ENCODE data around the gene ANGPTL2. TPM values are rescaled to one million over a fixed set of nuclear protein-coding genes. Genes with fewer than 3 reads are reported as not detected.
A peak's percentile ranks its signal among the peaks of the same experiment; 100 is the strongest.

Gene ANGPTL2
- total RNA-seq, 1 experiment from 2014 or later = 5.1 TPM

DNA sequence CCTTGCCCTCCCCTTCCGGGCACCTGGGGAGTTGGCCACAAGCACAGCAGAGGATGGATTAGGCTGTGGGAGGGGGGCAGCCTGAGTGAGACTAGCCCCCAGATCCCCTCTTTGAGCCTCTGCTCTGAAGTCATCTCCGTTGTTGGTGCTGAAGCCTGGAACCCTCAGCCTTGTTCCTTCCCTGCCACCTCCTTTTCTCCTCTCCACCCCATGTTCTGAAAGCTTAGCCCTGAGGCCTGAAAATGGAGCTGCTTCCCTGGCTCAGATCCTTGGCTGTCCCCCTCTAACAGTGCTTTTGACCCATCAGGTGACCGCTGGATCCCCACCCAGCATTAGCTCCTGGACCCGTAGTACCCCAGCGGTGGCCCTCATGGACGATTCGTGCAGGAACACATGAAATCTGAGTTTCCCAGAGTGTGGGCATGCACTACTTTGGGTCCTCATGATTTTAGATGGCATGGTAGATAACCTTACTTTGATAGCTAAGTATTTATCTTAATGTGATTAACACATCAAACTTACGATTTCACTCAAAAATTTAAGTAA, 21.6 kb upstream of the ANGPTL2 start:
- DNase-seq = no peak
- Histone ChIP-seq H3K9ac (ENCODE audit: extremely low read depth, insufficient read length, low read length) (no peak overlapping the region), H2AK5ac (ENCODE audit: insufficient read length, low read length) (no peak overlapping the region), H4K8ac (replicated peaks; ENCODE audit: insufficient read length, low read depth, low read length) (no peak overlapping the region), H2BK20ac (ENCODE audit: low read depth, low read length, poor library complexity, severe bottlenecking) (no peak overlapping the region), H3K79me2 (ENCODE audit: insufficient read depth, low read length) (no peaks in the 10 kb centered on the region), H3K14ac (ENCODE audit: insufficient read depth, low read length) (no peak overlapping the region), H2BK12ac (ENCODE audit: insufficient read length, low read depth, low read length) (no peak overlapping the region), H2BK5ac (ENCODE audit: insufficient read length, low read length) (no peak overlapping the region), H3K4me2 (ENCODE audit: insufficient read depth, insufficient read length, low read length) (no peak overlapping the region), H3K23ac (ENCODE audit: insufficient read length, low read depth, low read length) (no peak overlapping the region), H4K91ac (ENCODE audit: insufficient read length, low read depth, low read length) (no peak overlapping the region), H3K27me3 (ENCODE audit: insufficient read depth, low read length) (no peaks in the 10 kb centered on the region), H4K5ac (ENCODE audit: insufficient read length, low read depth, low read length) (no peak overlapping the region), H3K56ac (ENCODE audit: insufficient read length, low read depth, low read length) (no peak overlapping the region), H3K79me1 (ENCODE audit: insufficient read depth, low read depth, low read length, poor library complexity, severe bottlenecking) (no peaks in the 10 kb centered on the region), H3K23me2 (ENCODE audit: insufficient read length, low read depth, low read length, poor library complexity, severe bottlenecking) (no peaks in the 10 kb centered on the region), H2BK120ac (ENCODE audit: low read depth, low read length, poor library complexity, severe bottlenecking) (no peak overlapping the region), H3K4ac (ENCODE audit: low read depth, low read length) (no peak overlapping the region), H3K27ac (ENCODE audit: insufficient read length, low read depth, low read length) (no peak overlapping the region), H2AFZ (ENCODE audit: low read length) (no peak overlapping the region), H3T11ph (ENCODE audit: low read length) (no peak overlapping the region), H4K20me1 (ENCODE audit: control insufficient read depth, insufficient read depth, insufficient read length) (no peaks in the 10 kb centered on the region), H3K9me3 (ENCODE audit: control insufficient read depth, low read depth, low read length) (no peaks in the 10 kb centered on the region), H3K4me1 (ENCODE audit: insufficient read depth, low read length) (peaks cover 2% of the 10 kb centered on the region; the same call in 1 of the 2 replicates), H2BK15ac (ENCODE audit: low read depth, low read length) (no peak overlapping the region), H3K18ac (ENCODE audit: insufficient read length, low read depth, low read length) (no peak overlapping the region)
- Mint-ChIP-seq H3K9me3 (no peaks in the 10 kb centered on the region), H3K4me3 (no peak overlapping the region), H3K4me1 (peaks cover 15 to 21% of the 10 kb centered on the region in 2 experiments), H3K36me3 (ENCODE audit: insufficient read depth in 1 of 3, low read depth in 3 of 3) (no peaks in the 10 kb centered on the region; a peak in 1 of 7 replicates), H3K27me3 (ENCODE audit: low read depth) (no peaks in the 10 kb centered on the region; the same call in 1 of the 2 replicates), H3K27ac (peak overlapping the region in 1 of 3 experiments; percentile 62; a peak in 1 of 7 replicates)
- no CpG with 5 or more reads among the region's 8 CpGs for WGBS (ENCODE audit: extremely low coverage, insufficient read length, low lambda C conversion rate)
- TF ChIP-seq, protein P1, sequence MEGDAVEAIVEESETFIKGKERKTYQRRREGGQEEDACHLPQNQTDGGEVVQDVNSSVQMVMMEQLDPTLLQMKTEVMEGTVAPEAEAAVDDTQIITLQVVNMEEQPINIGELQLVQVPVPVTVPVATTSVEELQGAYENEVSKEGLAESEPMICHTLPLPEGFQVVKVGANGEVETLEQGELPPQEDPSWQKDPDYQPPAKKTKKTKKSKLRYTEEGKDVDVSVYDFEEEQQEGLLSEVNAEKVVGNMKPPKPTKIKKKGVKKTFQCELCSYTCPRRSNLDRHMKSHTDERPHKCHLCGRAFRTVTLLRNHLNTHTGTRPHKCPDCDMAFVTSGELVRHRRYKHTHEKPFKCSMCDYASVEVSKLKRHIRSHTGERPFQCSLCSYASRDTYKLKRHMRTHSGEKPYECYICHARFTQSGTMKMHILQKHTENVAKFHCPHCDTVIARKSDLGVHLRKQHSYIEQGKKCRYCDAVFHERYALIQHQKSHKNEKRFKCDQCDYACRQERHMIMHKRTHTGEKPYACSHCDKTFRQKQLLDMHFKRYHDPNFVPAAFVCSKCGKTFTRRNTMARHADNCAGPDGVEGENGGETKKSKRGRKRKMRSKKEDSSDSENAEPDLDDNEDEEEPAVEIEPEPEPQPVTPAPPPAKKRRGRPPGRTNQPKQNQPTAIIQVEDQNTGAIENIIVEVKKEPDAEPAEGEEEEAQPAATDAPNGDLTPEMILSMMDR (conservative IDR thresholded peaks at IDR 0.05) = no peak
